ENCODE measurements around the gene OPTC.

The OPTC gene

GRCh38 chr1:203511930-203512329 is 18.0 kb downstream of the OPTC start:
- TF ChIP-seq TSHZ2 (CRISPR knock-in tag; IDR thresholded peaks at IDR 0.05) (no peak), CREB5 (CRISPR knock-in tag; IDR thresholded peaks at IDR 0.05; ENCODE audit: low read depth) (no peak), ARNTL (CRISPR knock-in tag; IDR thresholded peaks at IDR 0.05; ENCODE audit: borderline replicate concordance, low read depth) (no peak), ZFP30 (CRISPR knock-in tag; IDR thresholded peaks at IDR 0.05) (no peak), PATZ1 (CRISPR knock-in tag; IDR thresholded peaks at IDR 0.05; ENCODE audit: borderline replicate concordance) (no peak), SNAI2 (CRISPR knock-in tag; IDR thresholded peaks at IDR 0.05) (no peak), BACH2 (CRISPR knock-in tag; IDR thresholded peaks at IDR 0.05; ENCODE audit: borderline replicate concordance) (no peak)
- ATAC-seq = no peak

GRCh38 chr1:203512517-203512847 is 18.5 kb downstream of the OPTC start:
- no peak for ATAC-seq
- no peak for TF ChIP-seq CSRNP3 (CRISPR knock-in tag; IDR thresholded peaks at IDR 0.05)
- no peak for TF ChIP-seq POU6F1 (CRISPR knock-in tag; IDR thresholded peaks at IDR 0.05; ENCODE audit: borderline replicate concordance, low read depth)
- TF ChIP-seq PATZ1 (CRISPR knock-in tag; IDR thresholded peaks at IDR 0.05; ENCODE audit: borderline replicate concordance) = no peak

- peak; percentile 91 for ATAC-seq
- TF ChIP-seq TCF4 (CRISPR knock-in tag; IDR thresholded peaks at IDR 0.05; ENCODE audit: borderline replicate concordance) (no peak), ZFP30 (CRISPR knock-in tag; IDR thresholded peaks at IDR 0.05) (no peak), CSRNP3 (CRISPR knock-in tag; IDR thresholded peaks at IDR 0.05) (no peak), POU6F1 (CRISPR knock-in tag; IDR thresholded peaks at IDR 0.05; ENCODE audit: borderline replicate concordance, low read depth) (peak; percentile 30; the same call in 1 of the 2 replicates), RARB (CRISPR knock-in tag; IDR thresholded peaks at IDR 0.05) (peak; percentile 58; the same call in 1 of the 2 replicates), CREB5 (CRISPR knock-in tag; IDR thresholded peaks at IDR 0.05; ENCODE audit: low read depth) (no peak), CSDC2 (CRISPR knock-in tag; IDR thresholded peaks at IDR 0.05) (0 out of 2 replicates have a peak, but pooled peaks have one; percentile 36), ZC3H10 (CRISPR knock-in tag; IDR thresholded peaks at IDR 0.05) (peak; percentile 84), BACH2 (CRISPR knock-in tag; IDR thresholded peaks at IDR 0.05; ENCODE audit: borderline replicate concordance) (no peak), TOX (CRISPR knock-in tag; IDR thresholded peaks at IDR 0.05; ENCODE audit: borderline replicate concordance) (peak; percentile 88), ZFP3 (CRISPR knock-in tag; IDR thresholded peaks at IDR 0.05) (0 out of 2 replicates have a peak, but pooled peaks have one; percentile 53), ZNF8 (CRISPR knock-in tag; IDR thresholded peaks at IDR 0.05) (no peak)
Observed at GRCh38 chr1:203512848-203513584, 19.1 kb downstream of the OPTC start.

Measured in SK-N-SH treated with all-trans-retinoic acid at 6 μM for 48 hours (cell line).